Measurements from ENCODE around the gene CGRRF1. TPM values are rescaled to one million over a fixed set of nuclear protein-coding genes. Genes with fewer than 3 reads are reported as not detected.

The CGRRF1 gene
- total RNA-seq, 1 experiment from 2014 or later = 19.1 TPM

DNA sequence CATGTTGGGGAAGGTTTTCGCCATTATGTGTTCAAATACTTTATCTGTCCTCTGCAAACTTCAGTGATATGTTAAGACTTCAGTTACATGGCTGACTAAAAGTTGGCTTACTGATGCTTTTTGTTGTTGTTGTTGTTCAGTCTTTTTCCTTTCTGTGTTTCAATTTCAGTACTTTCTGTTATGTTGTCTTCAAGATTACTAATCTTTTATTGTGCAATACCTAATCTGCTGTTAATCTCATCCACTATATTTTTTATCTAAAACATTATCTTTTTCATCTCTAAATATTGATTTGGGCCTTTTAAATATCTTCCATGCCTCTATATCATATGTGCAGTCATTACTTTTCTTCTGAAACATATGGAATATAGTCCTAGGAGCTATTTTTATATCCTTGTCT lies 7.0 kb downstream of the CGRRF1 start:
- no CpG with 5 or more reads among the region's 1 CpG for WGBS (ENCODE audit: extremely low coverage, insufficient read length, low lambda C conversion rate)
- no peak overlapping the region for H3K14ac ChIP-seq (ENCODE audit: insufficient read depth, low read length)
- H3K56ac ChIP-seq (ENCODE audit: insufficient read length, low read depth, low read length) = no peak overlapping the region
- H2BK5ac ChIP-seq (ENCODE audit: insufficient read length, low read length) = no peak overlapping the region
- no peak overlapping the region for H2BK120ac ChIP-seq (ENCODE audit: low read depth, low read length, poor library complexity, severe bottlenecking)
- Mint-ChIP-seq H3K4me1 (peaks cover 4 to 7% of the 10 kb centered on the region in 2 experiments; a peak in 2 of 4 replicates), H3K9me3 (peaks cover 10 to 12% of the 10 kb centered on the region in 2 experiments), H3K27ac (no peak overlapping the region), H3K36me3 (ENCODE audit: insufficient read depth in 1 of 3, low read depth in 3 of 3) (peaks cover 26 to 37% (median 31%) of the 10 kb centered on the region in 3 experiments), H3K4me3 (no peak overlapping the region), H3K27me3 (ENCODE audit: low read depth) (no peaks in the 10 kb centered on the region)
- H4K91ac ChIP-seq (ENCODE audit: insufficient read length, low read depth, low read length) = no peak overlapping the region
- H4K5ac ChIP-seq (ENCODE audit: insufficient read length, low read depth, low read length) = no peak overlapping the region
- H4K20me1 ChIP-seq (ENCODE audit: control insufficient read depth, insufficient read depth, insufficient read length) = no peaks in the 10 kb centered on the region
- H3T11ph ChIP-seq (ENCODE audit: low read length) = no peak overlapping the region
- no peak for DNase-seq
- H3K9ac ChIP-seq (ENCODE audit: extremely low read depth, insufficient read length, low read length) = no peak overlapping the region
- H3K18ac ChIP-seq (ENCODE audit: insufficient read length, low read depth, low read length) = no peak overlapping the region
- no peaks in the 10 kb centered on the region for H3K4me1 ChIP-seq (ENCODE audit: insufficient read depth, low read length)
- no peak overlapping the region for H3K27ac ChIP-seq (ENCODE audit: insufficient read length, low read depth, low read length)
- H2BK12ac ChIP-seq (ENCODE audit: insufficient read length, low read depth, low read length) = no peak overlapping the region
- H3K27me3 ChIP-seq (ENCODE audit: insufficient read depth, low read length) = no peaks in the 10 kb centered on the region
- H2AK5ac ChIP-seq (ENCODE audit: insufficient read length, low read length) = no peak overlapping the region
- H2BK20ac ChIP-seq (ENCODE audit: low read depth, low read length, poor library complexity, severe bottlenecking) = no peak overlapping the region
- no peak overlapping the region for H3K4ac ChIP-seq (ENCODE audit: low read depth, low read length)
- H2AFZ ChIP-seq (ENCODE audit: low read length) = no peak overlapping the region
- no peak overlapping the region for H2BK15ac ChIP-seq (ENCODE audit: low read depth, low read length)
- TF ChIP-seq, protein P1, sequence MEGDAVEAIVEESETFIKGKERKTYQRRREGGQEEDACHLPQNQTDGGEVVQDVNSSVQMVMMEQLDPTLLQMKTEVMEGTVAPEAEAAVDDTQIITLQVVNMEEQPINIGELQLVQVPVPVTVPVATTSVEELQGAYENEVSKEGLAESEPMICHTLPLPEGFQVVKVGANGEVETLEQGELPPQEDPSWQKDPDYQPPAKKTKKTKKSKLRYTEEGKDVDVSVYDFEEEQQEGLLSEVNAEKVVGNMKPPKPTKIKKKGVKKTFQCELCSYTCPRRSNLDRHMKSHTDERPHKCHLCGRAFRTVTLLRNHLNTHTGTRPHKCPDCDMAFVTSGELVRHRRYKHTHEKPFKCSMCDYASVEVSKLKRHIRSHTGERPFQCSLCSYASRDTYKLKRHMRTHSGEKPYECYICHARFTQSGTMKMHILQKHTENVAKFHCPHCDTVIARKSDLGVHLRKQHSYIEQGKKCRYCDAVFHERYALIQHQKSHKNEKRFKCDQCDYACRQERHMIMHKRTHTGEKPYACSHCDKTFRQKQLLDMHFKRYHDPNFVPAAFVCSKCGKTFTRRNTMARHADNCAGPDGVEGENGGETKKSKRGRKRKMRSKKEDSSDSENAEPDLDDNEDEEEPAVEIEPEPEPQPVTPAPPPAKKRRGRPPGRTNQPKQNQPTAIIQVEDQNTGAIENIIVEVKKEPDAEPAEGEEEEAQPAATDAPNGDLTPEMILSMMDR (conservative IDR thresholded peaks at IDR 0.05) = no peak
- peaks cover 10% of the 10 kb centered on the region; the same call in 1 of the 2 replicates for H3K79me2 ChIP-seq (ENCODE audit: insufficient read depth, low read length)
- no peak overlapping the region for H3K4me2 ChIP-seq (ENCODE audit: insufficient read depth, insufficient read length, low read length)
- peaks cover 8% of the 10 kb centered on the region for H3K79me1 ChIP-seq (ENCODE audit: insufficient read depth, low read depth, low read length, poor library complexity, severe bottlenecking)
- H3K23ac ChIP-seq (ENCODE audit: insufficient read length, low read depth, low read length) = no peak overlapping the region
- H3K9me3 ChIP-seq (ENCODE audit: control insufficient read depth, low read depth, low read length) = no peaks in the 10 kb centered on the region
- H3K23me2 ChIP-seq (ENCODE audit: insufficient read length, low read depth, low read length, poor library complexity, severe bottlenecking) = no peaks in the 10 kb centered on the region
- no peak overlapping the region for H4K8ac ChIP-seq (replicated peaks; ENCODE audit: insufficient read length, low read depth, low read length)

Measured in H9 (cell line).